ENCODE data around the gene HSPA4L.

DNA sequence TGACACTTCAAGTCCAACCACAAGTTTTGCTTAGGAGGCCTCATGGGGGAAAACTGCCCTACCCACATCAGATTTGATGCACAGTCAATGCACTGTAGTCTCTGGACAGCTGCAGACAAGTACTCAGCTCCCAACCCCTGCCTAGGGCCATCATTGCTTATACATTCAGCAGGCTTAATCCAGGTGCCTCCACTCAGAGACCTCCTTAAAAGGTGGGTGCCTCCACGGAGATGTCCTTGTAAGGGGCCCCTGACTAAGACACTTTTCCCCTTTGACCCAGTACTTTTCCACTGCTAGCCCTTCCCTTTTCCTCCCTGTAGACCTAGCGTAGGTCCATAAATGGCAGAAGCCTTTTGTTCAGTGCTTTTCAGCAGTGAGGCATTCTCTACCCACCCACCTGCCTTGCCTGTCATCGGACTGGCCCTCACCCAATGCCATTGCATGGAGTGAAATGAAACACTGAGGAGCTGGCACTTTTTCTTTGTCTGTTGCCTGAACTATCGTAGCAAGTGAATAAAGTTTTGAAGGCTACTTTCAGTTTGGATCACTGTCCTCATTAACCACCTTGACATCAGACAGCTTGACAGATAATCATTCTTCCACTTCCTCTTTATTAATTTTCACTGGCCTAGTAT is 74.8 kb downstream of the HSPA4L start:
- TF ChIP-seq RARB (CRISPR knock-in tag; IDR thresholded peaks at IDR 0.05) (no peak), ZFP3 (CRISPR knock-in tag; IDR thresholded peaks at IDR 0.05) (no peak), GLIS3 (CRISPR knock-in tag; IDR thresholded peaks at IDR 0.05) (no peak), ESRRG (CRISPR knock-in tag; IDR thresholded peaks at IDR 0.05) (no peak), CSDC2 (CRISPR knock-in tag; IDR thresholded peaks at IDR 0.05) (no peak), ZC3H10 (CRISPR knock-in tag; IDR thresholded peaks at IDR 0.05) (no peak), SNAI2 (CRISPR knock-in tag; IDR thresholded peaks at IDR 0.05) (no peak), ZNF565 (CRISPR knock-in tag; conservative IDR thresholded peaks at IDR 0.05; ENCODE audit: low read depth) (no peak), PPARA (CRISPR knock-in tag; IDR thresholded peaks at IDR 0.05; ENCODE audit: borderline replicate concordance) (no peak), ZFP30 (CRISPR knock-in tag; IDR thresholded peaks at IDR 0.05) (no peak), ARNTL (CRISPR knock-in tag; IDR thresholded peaks at IDR 0.05; ENCODE audit: borderline replicate concordance, low read depth) (no peak)
- TF ChIP-seq, protein P1, sequence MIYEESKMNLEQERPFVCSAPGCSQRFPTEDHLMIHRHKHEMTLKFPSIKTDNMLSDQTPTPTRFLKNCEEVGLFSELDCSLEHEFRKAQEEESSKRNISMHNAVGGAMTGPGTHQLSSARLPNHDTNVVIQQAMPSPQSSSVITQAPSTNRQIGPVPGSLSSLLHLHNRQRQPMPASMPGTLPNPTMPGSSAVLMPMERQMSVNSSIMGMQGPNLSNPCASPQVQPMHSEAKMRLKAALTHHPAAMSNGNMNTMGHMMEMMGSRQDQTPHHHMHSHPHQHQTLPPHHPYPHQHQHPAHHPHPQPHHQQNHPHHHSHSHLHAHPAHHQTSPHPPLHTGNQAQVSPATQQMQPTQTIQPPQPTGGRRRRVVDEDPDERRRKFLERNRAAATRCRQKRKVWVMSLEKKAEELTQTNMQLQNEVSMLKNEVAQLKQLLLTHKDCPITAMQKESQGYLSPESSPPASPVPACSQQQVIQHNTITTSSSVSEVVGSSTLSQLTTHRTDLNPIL (CRISPR knock-in tag; IDR thresholded peaks at IDR 0.05; ENCODE audit: low read depth) = no peak
- TF ChIP-seq, protein P2, sequence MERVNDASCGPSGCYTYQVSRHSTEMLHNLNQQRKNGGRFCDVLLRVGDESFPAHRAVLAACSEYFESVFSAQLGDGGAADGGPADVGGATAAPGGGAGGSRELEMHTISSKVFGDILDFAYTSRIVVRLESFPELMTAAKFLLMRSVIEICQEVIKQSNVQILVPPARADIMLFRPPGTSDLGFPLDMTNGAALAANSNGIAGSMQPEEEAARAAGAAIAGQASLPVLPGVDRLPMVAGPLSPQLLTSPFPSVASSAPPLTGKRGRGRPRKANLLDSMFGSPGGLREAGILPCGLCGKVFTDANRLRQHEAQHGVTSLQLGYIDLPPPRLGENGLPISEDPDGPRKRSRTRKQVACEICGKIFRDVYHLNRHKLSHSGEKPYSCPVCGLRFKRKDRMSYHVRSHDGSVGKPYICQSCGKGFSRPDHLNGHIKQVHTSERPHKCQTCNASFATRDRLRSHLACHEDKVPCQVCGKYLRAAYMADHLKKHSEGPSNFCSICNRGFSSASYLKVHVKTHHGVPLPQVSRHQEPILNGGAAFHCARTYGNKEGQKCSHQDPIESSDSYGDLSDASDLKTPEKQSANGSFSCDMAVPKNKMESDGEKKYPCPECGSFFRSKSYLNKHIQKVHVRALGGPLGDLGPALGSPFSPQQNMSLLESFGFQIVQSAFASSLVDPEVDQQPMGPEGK (CRISPR knock-in tag; IDR thresholded peaks at IDR 0.05; ENCODE audit: borderline replicate concordance) = no peak
- TF ChIP-seq, protein P3, sequence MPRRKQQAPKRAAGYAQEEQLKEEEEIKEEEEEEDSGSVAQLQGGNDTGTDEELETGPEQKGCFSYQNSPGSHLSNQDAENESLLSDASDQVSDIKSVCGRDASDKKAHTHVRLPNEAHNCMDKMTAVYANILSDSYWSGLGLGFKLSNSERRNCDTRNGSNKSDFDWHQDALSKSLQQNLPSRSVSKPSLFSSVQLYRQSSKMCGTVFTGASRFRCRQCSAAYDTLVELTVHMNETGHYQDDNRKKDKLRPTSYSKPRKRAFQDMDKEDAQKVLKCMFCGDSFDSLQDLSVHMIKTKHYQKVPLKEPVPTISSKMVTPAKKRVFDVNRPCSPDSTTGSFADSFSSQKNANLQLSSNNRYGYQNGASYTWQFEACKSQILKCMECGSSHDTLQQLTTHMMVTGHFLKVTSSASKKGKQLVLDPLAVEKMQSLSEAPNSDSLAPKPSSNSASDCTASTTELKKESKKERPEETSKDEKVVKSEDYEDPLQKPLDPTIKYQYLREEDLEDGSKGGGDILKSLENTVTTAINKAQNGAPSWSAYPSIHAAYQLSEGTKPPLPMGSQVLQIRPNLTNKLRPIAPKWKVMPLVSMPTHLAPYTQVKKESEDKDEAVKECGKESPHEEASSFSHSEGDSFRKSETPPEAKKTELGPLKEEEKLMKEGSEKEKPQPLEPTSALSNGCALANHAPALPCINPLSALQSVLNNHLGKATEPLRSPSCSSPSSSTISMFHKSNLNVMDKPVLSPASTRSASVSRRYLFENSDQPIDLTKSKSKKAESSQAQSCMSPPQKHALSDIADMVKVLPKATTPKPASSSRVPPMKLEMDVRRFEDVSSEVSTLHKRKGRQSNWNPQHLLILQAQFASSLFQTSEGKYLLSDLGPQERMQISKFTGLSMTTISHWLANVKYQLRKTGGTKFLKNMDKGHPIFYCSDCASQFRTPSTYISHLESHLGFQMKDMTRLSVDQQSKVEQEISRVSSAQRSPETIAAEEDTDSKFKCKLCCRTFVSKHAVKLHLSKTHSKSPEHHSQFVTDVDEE (CRISPR knock-in tag; IDR thresholded peaks at IDR 0.05) = no peak

All from SK-N-SH treated with all-trans-retinoic acid at 6 μM for 48 hours (cell line).